GM18517 (cell line): ENCODE data around the gene GPR156.
"Not testable (repeated sequence)": the region's sequence is repeated elsewhere in the genome, so short reads cannot be mapped to it uniquely, and the experiment has no call there.

Source experiments
- ATAC-seq: cut with Tn5 transposase; IDR thresholded peaks from one replicate; pipeline ENCODE4 v1.9.1; 2021; ENCODE audit warnings: mild to moderate bottlenecking, moderate library complexity; ENCODE audit not compliant: unreplicated experiment

Gene GPR156

GRCh38 chr3:120163816-120164215 is 121.2 kb downstream of the GPR156 start:
- no peak for ATAC-seq

GRCh38 chr3:120163026-120163425 is 122.0 kb downstream of the GPR156 start:
- ATAC-seq, result no peak

- ATAC-seq, result no peak
Measured at GRCh38 chr3:120162400-120162799, 122.6 kb downstream of the GPR156 start.

- ATAC-seq, result no peak
Measured at GRCh38 chr3:120161902-120162301, 123.1 kb downstream of the GPR156 start.

- ATAC-seq, result no peak
Measured at GRCh38 chr3:120160050-120160449, 125.0 kb downstream of the GPR156 start.

- no peak for ATAC-seq
Measured at GRCh38 chr3:120157681-120158080, 127.3 kb downstream of the GPR156 start.

- no peak for ATAC-seq
Measured at GRCh38 chr3:120157113-120157512, 127.9 kb downstream of the GPR156 start.

GRCh38 chr3:120156699-120157098 is 128.3 kb downstream of the GPR156 start:
- ATAC-seq, result no peak

- not testable (repeated sequence) for ATAC-seq
Measured at GRCh38 chr3:120155694-120156093, 129.3 kb downstream of the GPR156 start.

GRCh38 chr3:120155108-120155507 is 129.9 kb downstream of the GPR156 start:
- no peak for ATAC-seq

- ATAC-seq, result no peak
Measured at GRCh38 chr3:120153294-120153693, 131.7 kb downstream of the GPR156 start.

- ATAC-seq, result no peak
Measured at GRCh38 chr3:120151791-120152190, 133.2 kb downstream of the GPR156 start.

GRCh38 chr3:120148187-120148949 is 136.7 kb downstream of the GPR156 start:
- no peak for ATAC-seq

GRCh38 chr3:120147072-120147871 is 137.8 kb downstream of the GPR156 start:
- no peak for ATAC-seq

- no peak for ATAC-seq
Measured at GRCh38 chr3:120145542-120146285, 139.3 kb downstream of the GPR156 start.

- ATAC-seq, result no peak
Measured at GRCh38 chr3:120144267-120144666, 140.8 kb downstream of the GPR156 start.

GRCh38 chr3:120143676-120144075 is 141.3 kb downstream of the GPR156 start:
- ATAC-seq, result no peak

- no peak for ATAC-seq
Measured at GRCh38 chr3:120142236-120142635, 142.8 kb downstream of the GPR156 start.

- no peak for ATAC-seq
Measured at GRCh38 chr3:120140098-120140742, 144.8 kb downstream of the GPR156 start.

- no peak for ATAC-seq
Measured at GRCh38 chr3:120139140-120139539, 145.9 kb downstream of the GPR156 start.

- no peak for ATAC-seq
Measured at GRCh38 chr3:120137548-120137947, 147.5 kb downstream of the GPR156 start.
